UCSD-AML1 (cell line): Measurements from ENCODE around the gene BMP2.

ENCODE experiments used
- DNase-seq: peaks from one replicate; lab custom pipeline; 2025; ENCODE audit not compliant: unreplicated experiment; lab: John Stamatoyannopoulos, UW

BMP2 gene

DNA sequence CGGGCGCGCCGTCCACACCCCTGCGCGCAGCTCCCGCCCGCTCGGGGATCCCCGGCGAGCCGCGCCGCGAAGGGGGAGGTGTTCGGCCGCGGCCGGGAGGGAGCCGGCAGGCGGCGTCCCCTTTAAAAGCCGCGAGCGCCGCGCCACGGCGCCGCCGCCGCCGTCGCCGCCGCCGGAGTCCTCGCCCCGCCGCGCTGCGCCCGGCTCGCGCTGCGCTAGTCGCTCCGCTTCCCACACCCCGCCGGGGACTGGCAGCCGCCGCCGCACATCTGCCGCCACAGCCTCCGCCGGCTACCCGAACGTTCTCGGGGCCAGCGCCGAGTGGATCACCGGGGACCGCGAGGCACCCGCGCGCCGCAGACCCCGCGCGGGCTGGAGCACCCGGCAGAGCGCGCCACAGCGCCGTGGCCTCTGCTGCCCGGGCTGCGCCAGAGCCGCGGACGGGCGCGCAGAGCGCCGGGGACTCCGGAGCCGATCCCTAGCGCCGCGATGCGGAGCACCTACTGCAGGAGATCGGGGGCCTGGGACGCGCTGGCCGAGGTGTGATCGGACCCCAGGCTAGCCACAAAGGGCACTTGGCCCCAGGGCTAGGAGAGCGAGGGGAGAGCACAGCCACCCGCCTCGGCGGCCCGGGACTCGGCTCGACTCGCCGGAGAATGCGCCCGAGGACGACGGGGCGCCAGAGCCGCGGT lies at the start of gene BMP2:
Gene BMP2, plus strand, starts transcription at position 151 of the 692 bp plus-strand sequence. CDS start 2,441 bp downstream, outside the sequence.
- peak; percentile 44 for DNase-seq

DNA sequence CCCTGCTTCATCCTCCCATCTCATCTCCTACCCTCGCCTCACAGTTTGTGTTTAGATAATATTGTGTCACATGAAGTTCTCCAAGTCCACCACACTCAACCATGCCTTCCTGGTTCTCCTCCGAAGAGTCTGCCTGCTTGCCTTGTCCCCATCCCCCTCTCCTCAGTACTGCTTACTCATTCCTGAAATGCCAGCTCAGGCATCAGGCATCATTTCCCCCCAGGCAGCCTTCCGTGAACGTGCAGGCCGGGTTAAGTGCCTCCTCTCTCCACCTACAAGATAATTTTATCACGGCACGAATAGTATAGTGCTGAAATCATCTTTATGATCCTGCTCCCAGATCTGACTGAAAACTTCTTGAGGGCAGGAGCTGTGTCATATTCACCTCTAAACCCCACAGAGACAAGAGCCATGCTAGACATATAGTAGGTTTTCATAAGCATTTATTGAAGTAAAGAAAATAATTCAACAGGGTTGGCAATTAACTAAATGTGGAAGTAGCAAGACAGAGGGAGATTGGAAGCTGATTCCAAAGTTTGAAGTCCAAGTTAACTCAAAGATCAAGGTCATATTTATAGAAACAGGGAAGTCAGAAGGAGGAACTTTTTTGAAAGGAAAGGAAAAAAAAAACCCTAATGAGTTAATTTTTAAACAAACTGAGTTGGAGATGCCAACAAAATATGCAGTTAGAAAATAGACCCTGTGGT lies 48.7 kb upstream of the BMP2 start:
- no peak for DNase-seq

GRCh38 chr20:6719369-6719721 lies 48.1 kb upstream of the BMP2 start:
- DNase-seq = no peak

DNA sequence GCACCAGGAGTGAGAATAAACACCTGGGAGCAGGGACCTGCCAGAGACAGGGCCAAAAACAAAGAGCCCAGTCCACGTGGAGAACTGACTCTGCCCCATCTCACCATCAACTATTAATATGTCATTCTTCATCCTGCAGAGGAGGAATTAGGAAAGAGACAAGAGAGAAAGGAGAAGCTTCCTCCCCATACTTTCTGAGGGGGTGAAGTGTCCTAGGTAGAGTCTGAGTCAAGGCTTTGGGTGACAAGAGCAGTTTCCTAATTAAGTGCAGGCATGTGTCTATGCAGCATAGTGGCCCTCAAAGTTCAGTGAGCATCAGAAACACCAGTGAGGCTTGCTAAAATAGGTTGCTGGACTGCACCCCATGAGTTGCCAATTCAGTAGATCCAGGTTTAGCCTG lies 40.7 kb upstream of the BMP2 start:
- no peak for DNase-seq

DNA sequence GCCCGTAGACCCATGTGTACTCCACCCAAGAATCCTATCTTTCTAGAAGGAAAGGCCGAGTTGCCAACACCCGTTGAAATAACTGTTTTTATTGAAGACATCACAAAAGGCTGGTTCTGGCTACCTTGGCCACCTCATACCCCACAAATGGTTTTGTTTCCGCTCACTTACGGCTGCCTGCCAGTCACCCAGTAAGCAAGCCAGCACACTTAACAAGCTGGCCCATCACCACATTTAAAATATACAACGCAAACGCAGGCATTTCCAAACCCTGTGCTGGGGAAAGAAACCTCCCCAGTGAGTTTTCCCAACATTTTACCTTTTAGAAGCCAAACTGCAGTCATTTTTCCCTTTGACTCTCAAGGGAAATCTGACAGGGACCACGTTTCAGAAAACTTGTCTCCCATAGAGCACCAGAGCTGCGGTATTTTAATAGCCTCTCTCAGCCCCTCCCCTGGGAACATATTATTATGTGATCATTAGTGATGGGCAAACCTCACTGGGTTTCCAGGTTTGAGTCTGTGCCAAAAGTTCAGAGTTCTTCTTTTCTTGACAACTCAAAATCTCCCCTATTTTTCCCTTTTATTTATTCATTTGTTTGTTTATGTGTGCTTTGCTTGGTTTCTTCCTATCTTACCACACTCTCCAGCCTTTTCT lies 36.7 kb upstream of the BMP2 start:
- DNase-seq = no peak

- DNase-seq = no peak
These were observed 35.5 kb upstream of the BMP2 start for GRCh38 chr20:6732001-6732447.

- no peak for DNase-seq
These were observed 34.6 kb upstream of the BMP2 start for GRCh38 chr20:6732851-6733250.

- no peak for DNase-seq
These were observed 33.5 kb upstream of the BMP2 start for GRCh38 chr20:6733965-6734364.

GRCh38 chr20:6735942-6736845 lies 31.3 kb upstream of the BMP2 start:
- DNase-seq = no peak

- no peak for DNase-seq
These were observed 28.1 kb upstream of the BMP2 start for GRCh38 chr20:6739406-6739805.

GRCh38 chr20:6740096-6740495 lies 27.4 kb upstream of the BMP2 start:
- DNase-seq = no peak

DNA sequence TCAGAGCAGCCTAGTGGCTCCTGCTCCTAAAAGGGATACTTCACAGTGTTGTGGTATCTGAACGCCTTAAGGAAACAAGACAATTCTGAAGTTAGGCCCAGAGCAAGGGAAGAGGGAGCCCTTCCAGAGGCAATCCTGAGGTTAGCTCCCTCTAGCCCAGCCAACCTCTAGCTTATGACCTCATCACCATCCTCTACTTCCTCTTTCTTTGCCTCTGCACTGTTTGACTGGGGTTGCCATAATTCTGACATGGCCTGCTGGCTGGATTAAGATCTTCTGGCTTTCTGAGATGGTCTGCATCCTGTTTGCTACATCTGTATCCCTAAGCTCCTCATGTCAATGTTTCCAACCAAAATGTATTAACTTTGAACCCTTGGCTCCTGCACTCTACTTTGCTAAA lies 23.3 kb upstream of the BMP2 start:
- DNase-seq = no peak

DNA sequence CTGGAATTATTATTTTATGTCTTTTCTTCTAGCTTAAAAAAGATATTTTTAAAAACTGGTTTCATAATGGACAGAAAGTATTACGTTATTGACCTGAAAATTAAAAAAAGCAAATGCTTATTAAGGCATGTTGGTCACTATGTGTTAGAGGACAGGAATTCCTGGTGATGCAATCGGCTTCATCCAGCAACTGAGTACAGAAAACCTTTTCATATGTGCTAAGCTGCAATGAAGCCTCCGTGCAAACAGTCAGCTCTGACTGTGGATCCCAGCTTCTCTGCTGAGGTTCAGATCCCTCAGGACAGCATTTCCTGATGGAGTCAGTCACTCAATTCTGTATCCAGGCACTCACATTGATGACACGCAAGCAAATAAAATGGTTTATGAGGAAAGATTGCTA lies 22.7 kb upstream of the BMP2 start:
- no peak for DNase-seq

DNA sequence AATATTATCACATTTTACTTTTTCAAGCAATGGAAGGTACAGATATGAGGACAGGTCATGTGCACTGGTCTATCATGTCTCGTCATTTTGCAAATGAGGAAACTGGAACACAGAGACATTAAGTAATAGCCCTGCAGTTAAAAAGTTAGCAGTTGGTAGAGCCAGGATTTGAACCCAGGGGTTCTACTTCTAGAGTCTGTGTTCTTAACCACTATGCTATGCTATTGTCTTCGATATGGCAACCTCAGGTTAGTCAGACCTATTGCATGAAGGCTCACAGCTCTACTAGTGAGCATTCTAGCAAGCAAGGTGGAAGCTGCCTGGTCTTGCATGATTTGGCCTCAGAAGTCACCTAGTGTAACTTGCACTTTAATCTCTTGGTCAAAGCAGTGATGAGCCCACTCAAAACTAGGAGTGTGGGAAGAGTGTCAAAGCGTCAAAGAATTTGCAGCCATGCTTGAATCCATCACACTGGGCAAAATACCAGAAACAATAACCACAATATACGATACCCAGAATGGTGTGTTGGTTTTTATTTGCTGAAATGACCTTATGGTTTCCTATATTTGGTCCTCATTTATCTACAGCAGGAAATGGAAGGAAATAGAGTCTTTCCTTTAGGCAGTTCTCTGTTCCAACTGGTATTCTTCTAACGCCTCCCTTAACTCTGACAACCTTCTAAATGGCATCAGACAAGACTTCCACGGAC lies 20.4 kb upstream of the BMP2 start:
- DNase-seq = no peak

GRCh38 chr20:6750438-6750837 lies 17.0 kb upstream of the BMP2 start:
- no peak for DNase-seq

GRCh38 chr20:6756693-6757595 lies 10.5 kb upstream of the BMP2 start:
- no peak for DNase-seq

DNA sequence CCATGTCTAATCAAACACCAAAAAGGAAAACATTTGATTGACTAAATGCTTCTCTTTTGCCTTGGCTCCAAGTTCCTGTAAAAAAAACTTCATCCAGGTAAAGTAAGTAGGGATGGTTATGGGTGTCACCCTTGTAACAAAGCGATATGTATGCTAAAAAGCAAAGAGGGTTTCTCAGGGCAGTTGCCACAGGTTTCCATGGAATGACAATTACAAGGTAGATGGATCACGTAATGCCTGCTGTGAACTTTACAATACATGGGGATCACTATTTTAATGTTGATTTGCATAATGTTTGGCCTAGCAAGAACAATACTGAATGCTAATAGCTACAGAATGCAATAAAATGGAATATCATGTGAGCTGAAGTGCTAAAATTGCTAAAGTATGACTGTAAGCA lies 2.9 kb upstream of the BMP2 start:
- no peak for DNase-seq

- DNase-seq = no peak
These were observed 1.9 kb upstream of the BMP2 start for GRCh38 chr20:6765469-6766058.

GRCh38 chr20:6766433-6766832 lies 1.1 kb upstream of the BMP2 start:
- DNase-seq = no peak
